ENCODE measurements around the gene PRDM10.

The PRDM10 gene

GRCh38 chr11:129979046-129979605 lies 23.5 kb downstream of the PRDM10 start:
- peaks cover 5% of the 10 kb centered on the region for H3K27me3 Mint-ChIP-seq (ENCODE audit: low read depth, poor library complexity)
- H3K9me3 Mint-ChIP-seq, result no peaks in the 10 kb centered on the region
- no peak overlapping the region for H3K4me3 Mint-ChIP-seq
- H3K36me3 Mint-ChIP-seq (ENCODE audit: low read depth), result peaks cover 10% of the 10 kb centered on the region
- H3K27ac Mint-ChIP-seq, result peak overlapping the region; percentile 52
- no peak for DNase-seq
- peaks cover 31% of the 10 kb centered on the region for H3K4me1 Mint-ChIP-seq
- TF ChIP-seq, protein P1, sequence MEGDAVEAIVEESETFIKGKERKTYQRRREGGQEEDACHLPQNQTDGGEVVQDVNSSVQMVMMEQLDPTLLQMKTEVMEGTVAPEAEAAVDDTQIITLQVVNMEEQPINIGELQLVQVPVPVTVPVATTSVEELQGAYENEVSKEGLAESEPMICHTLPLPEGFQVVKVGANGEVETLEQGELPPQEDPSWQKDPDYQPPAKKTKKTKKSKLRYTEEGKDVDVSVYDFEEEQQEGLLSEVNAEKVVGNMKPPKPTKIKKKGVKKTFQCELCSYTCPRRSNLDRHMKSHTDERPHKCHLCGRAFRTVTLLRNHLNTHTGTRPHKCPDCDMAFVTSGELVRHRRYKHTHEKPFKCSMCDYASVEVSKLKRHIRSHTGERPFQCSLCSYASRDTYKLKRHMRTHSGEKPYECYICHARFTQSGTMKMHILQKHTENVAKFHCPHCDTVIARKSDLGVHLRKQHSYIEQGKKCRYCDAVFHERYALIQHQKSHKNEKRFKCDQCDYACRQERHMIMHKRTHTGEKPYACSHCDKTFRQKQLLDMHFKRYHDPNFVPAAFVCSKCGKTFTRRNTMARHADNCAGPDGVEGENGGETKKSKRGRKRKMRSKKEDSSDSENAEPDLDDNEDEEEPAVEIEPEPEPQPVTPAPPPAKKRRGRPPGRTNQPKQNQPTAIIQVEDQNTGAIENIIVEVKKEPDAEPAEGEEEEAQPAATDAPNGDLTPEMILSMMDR (IDR thresholded peaks at IDR 0.05), result no peak

DNA sequence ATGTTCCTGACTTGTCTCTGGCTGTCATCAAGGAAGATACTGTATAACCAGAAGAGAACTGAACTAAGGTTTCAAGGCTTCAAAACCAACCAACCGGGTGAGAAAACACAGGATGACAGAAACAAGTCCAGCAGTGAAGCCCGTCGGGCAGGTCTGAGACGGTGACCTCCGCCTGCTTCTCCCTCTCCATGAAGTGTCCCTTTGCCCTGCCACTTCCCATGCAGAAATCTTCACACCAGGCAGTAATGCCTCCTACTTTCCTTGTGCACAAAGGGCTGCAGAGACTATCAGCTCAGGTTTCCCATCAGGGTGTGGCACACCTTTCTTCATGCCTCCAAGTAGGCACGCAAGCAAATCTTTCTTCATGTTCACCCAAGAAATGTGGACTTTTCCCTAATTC lies 24.2 kb downstream of the PRDM10 start:
- Mint-ChIP-seq H3K4me3 (no peak overlapping the region), H3K27me3 (ENCODE audit: low read depth, poor library complexity) (peaks cover 5% of the 10 kb centered on the region), H3K27ac (no peak overlapping the region), H3K36me3 (ENCODE audit: low read depth) (peaks cover 4% of the 10 kb centered on the region), H3K4me1 (peaks cover 38% of the 10 kb centered on the region), H3K9me3 (no peaks in the 10 kb centered on the region)
- no peak for DNase-seq
- TF ChIP-seq, protein P1 (IDR thresholded peaks at IDR 0.05), result no peak

GRCh38 chr11:129976328-129976727 lies 26.3 kb downstream of the PRDM10 start:
- no peak for DNase-seq
- Mint-ChIP-seq H3K4me3 (no peak overlapping the region), H3K4me1 (peaks cover 51% of the 10 kb centered on the region), H3K9me3 (no peaks in the 10 kb centered on the region), H3K27ac (peak overlapping the region; percentile 70), H3K36me3 (ENCODE audit: low read depth) (peaks cover 5% of the 10 kb centered on the region), H3K27me3 (ENCODE audit: low read depth, poor library complexity) (peaks cover 5% of the 10 kb centered on the region)
- TF ChIP-seq, protein P1 (IDR thresholded peaks at IDR 0.05), result no peak

- Mint-ChIP-seq H3K27me3 (ENCODE audit: low read depth, poor library complexity) (peaks cover 7% of the 10 kb centered on the region), H3K36me3 (ENCODE audit: low read depth) (peaks cover 11% of the 10 kb centered on the region), H3K9me3 (no peaks in the 10 kb centered on the region), H3K27ac (no peak overlapping the region), H3K4me1 (peaks cover 49% of the 10 kb centered on the region), H3K4me3 (no peak overlapping the region)
- DNase-seq, result no peak
- TF ChIP-seq, protein P1 (IDR thresholded peaks at IDR 0.05), result no peak
Observed at GRCh38 chr11:129975543-129975942, 27.1 kb downstream of the PRDM10 start.

DNA sequence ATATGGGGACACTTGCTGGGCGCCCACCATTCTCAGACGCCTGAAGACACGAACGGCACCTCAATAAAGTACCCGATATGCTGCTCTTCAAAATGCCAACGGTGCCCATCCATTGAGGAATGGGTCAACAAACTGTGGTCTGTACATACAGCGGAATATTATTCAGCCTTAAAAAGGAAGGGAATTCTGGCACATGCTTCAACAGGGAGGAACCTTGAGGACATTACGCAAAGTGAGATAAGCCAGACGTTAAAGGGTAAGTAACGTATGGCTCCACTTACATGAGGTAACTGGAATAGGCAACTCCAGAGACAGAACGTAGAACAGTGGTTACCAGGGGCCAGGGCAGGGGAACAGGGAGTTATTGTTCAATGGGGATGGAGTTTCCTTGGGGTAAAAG lies 28.0 kb downstream of the PRDM10 start:
- H3K4me3 Mint-ChIP-seq, result no peak overlapping the region
- H3K9me3 Mint-ChIP-seq, result no peaks in the 10 kb centered on the region
- peaks cover 16% of the 10 kb centered on the region for H3K36me3 Mint-ChIP-seq (ENCODE audit: low read depth)
- TF ChIP-seq, protein P1 (IDR thresholded peaks at IDR 0.05), result no peak
- no peak for DNase-seq
- H3K4me1 Mint-ChIP-seq, result peaks cover 43% of the 10 kb centered on the region
- H3K27me3 Mint-ChIP-seq (ENCODE audit: low read depth, poor library complexity), result peaks cover 9% of the 10 kb centered on the region
- H3K27ac Mint-ChIP-seq, result no peak overlapping the region

DNA sequence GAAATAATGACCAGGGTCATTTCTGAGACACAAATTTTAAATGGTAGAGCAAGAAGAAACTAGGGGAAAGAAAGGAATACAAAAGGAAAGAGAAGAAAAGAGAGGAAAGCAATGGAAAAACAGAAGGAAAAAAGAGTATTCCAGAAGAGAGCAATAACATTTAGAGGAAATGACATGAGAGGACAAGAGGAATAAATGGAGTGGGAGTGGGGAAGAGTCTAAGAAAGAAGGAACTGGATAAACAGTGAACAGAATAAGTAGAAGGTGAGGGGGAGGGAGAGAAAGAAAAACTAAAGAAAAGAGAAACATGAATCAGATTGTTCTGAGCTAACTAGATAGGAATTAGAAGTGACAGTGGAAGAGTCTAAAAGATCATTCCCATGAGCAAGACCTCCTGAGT lies 28.4 kb downstream of the PRDM10 start:
- no peak for DNase-seq
- Mint-ChIP-seq H3K4me3 (no peak overlapping the region), H3K4me1 (peaks cover 40% of the 10 kb centered on the region), H3K27ac (no peak overlapping the region), H3K36me3 (ENCODE audit: low read depth) (peaks cover 16% of the 10 kb centered on the region), H3K9me3 (no peaks in the 10 kb centered on the region), H3K27me3 (ENCODE audit: low read depth, poor library complexity) (peaks cover 9% of the 10 kb centered on the region)
- TF ChIP-seq, protein P1 (IDR thresholded peaks at IDR 0.05), result no peak
